HG03064 (cell line): ENCODE results near the gene LCK.

Source experiments
- ATAC-seq: cut with Tn5 transposase; IDR thresholded peaks from one replicate; pipeline ENCODE4 v1.9.1; 2021; ENCODE audit warnings: low read depth; ENCODE audit not compliant: unreplicated experiment

Gene LCK

DNA sequence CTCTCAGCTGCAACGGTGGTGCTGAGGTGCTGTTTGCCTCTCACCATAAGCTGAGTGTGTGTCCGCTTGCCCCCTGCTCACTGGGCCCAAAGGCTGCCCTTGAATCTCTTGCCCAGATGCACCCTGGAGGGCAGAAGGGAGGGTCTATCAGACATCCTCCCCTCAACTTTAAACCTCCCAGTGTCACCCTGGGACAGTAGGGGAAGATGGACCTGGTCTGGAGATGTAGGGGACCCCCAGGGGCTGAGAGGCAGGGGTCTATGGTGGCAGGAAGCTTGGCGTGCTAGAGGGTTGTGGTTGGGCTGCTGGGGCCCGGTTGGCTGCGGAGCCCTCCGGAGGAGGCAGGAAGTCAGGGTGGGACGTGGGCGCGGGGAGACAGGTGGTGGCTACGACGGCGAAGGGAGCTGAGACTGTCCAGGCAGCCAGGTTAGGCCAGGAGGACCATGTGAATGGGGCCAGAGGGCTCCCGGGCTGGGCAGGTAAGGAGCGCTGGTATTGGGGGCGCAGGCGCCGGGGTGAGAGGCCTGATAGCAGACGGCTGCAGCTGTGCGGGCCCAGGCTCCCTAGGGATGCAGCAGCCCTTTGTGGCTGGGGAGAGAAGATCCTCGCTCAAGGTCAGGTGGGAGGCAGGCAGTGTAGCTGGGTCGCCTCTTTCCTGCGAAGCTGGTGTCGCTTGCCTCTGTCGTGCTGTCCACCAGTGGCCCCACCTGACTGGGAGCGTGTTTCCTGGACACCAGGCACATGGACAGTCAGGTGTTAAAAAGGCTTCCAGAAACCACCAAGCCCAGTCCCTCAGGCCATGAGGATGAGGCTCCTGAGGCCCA lies at the start of gene LCK:
LCK (plus strand) TSS at position 373 of the 824 bp plus-strand sequence. CDS start 23,065 bp downstream, outside the sequence.
- no peak for ATAC-seq

DNA sequence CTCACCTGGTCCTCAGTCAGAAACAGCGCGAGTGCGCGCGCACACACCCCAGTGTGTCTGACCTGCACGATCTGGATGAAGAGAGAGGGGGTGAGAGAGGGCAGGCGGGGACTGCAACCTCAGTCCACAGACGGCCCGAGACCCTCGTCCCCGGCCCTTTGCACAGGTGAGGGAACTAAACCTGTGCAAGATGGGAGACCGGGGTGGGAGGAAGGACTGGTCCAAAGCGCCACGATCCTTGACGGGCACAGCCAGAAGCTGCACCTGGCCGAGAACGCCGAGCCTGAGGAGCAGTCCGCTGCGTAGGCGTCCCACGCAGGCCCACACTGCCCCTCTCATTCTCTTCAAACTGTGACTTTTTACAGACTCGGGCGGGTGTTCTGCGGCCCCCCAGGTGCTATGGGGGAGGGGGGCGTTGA lies 46.1 kb upstream of the LCK start:
- no peak for ATAC-seq

DNA sequence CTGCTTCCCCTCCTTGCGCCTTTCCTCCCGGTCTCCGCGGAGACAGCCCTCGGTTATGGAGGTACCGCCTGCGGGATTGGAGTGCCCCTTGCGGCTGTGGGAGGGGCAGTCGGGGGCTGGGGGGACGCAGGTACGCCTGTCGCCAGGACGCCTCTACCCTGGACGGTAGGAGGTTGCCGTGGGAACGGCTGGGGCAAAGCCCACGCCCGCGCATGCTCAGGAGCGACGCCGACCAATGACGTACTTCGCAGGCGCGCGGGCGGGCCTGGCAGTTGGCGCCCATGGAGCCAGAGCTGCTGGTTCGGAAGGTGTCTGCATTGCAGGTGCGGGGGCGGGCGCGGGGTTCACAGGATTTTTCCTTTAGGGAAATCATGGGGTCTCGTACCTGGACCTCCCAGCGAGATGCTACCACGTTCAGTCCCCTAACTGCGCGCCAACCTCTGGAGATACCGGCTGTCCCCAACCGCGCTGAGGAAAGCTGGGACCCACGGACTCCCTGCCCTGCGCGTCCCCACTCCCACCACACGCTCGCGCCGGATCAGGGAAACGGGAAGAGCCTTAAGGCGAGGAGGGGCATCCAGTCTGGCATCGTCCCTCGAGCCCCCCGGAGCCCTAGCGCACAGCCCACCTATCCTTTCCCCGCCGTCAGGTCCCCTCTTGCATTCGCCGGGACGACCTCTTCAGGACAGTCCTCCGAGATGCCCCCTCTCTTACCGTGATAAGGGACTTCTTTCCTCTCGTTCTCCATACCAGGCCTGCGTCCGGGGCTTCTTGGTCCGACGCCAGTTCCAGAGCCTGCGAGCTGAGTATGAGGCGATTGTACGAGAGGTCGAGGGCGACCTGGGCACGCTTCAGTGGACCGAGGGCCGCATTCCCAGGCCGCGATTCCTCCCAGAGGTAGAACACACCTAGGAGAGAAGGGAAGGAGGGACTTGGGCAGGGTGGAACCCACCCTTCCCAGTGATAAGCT lies 45.4 kb upstream of the LCK start, which contains the start of gene IQCC:
IQCC (plus strand) TSS at position 271 of the 970 bp plus-strand sequence; CDS start at position 282, 11 bp downstream.
- no peak for ATAC-seq

DNA sequence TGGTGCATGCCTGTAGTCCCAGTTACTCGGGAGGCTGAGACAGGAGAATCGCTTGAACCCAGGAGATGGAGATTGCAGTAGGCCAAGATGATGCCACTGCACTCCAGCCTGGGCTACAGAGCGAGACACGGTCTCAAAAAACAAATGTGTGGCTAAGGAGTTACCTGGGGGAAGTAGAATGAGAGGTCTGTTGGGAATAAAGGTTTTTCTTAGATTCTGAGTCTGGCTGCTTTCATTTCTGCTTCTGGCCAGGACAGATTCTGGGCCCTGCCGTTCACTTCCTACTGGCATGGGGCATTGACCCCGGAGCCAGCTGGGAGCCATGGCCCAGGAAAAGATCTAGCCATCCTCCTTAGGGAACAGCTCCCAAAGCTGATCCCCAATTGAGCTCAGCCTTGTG lies 42.6 kb upstream of the LCK start:
- no peak for ATAC-seq

DNA sequence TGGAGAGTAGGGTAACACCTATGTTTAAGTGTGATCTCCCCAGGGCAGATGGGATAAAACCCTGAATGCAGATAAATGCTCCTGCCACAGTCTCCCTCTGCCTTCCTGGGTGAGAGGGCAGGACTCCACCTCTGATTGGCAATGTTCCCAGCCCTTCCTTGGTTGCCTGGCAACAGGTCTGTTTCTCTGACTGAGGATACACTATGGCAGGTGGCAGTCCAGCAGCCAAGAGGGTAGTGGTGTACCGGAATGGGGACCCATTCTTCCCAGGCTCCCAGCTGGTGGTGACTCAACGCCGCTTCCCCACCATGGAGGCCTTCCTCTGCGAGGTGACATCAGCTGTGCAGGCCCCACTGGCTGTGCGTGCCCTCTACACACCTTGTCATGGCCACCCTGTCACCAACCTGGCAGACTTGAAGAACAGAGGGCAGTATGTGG lies 42.2 kb upstream of the LCK start, which contains the start of gene DCDC2B:
DCDC2B (plus strand) TSS at position 199 of the 438 bp plus-strand sequence; CDS start at position 204, 5 bp downstream.
- ATAC-seq: no peak

DNA sequence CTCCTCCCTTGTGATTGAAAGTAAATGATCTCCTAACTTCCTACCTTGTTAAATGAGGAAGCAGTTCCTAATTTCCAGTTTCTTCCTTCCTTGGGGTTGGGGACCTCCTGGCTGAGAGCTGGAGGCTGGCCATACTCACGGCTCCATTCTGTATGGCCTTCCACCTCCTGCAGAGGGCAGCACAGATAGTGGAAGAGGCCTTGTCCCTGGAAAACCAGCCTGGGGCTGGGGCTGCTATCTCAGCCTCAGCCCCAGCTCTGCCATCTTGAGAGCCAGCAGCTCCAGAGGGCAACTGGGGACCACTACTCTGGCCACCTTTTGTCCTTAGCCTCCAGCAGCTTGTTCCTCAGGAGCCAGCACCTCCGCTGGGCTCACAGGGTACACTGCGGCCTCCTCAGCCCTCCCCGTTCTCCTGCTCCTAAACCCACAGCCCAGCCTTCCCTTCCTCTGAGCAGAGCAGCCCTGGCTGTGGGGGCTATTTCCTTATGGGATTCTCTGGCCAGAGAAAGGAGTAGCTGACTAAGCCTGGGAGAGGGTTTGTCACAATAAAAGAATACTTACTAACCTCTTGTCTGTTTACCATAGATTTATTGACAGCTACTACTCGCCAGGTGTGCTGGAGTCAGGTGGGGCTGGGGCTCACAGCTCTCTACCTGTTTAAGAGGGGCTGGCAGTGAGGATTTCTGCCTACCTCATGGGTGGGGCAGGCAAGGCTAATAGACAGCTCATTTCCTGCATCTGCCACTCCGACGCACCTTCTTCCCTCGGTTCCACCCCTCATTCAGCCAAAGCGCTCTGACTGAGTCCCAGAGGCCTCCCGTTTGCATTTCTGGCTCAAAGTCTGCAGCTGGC lies 35.2 kb upstream of the LCK start:
- ATAC-seq: no peak

DNA sequence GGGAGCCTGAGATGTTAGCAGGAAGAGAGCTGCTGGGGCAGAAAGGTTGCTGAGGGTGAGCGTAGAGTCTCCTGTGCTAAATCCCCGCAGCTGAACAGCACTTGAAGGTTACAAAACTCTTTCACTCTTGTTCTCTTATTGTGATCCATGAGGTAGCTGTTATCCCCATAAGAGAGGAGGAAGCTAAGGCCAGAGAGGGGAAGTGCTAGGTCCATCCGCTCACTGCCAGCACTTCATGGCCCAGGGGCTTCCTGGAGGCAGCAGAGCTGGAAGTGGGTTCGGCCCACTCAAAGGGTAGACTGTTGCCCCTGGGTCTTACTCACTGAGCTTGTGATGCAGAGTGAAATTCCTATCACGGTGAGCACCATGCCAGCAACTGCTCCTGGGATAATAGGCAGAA lies 34.5 kb upstream of the LCK start:
- ATAC-seq: no peak

DNA sequence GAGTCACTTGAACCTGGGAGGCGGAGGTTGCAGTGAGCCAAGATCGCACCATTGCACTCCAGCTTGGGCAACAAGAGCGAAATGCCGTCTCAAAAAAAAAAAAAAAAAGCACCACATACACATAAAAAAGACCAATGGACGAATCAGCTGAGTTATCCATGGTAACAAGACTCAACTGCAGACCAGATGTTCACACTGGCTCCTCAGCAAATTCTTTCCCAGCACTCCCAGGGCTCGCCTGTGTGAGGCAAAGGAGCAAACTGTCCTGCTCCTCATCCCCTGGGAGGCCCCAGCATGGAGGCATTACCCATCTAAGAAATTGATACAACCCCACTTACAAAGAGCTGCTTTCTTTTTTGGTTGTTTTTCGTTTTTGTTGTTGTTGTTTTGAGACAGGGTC lies 32.0 kb upstream of the LCK start:
- ATAC-seq: no peak

DNA sequence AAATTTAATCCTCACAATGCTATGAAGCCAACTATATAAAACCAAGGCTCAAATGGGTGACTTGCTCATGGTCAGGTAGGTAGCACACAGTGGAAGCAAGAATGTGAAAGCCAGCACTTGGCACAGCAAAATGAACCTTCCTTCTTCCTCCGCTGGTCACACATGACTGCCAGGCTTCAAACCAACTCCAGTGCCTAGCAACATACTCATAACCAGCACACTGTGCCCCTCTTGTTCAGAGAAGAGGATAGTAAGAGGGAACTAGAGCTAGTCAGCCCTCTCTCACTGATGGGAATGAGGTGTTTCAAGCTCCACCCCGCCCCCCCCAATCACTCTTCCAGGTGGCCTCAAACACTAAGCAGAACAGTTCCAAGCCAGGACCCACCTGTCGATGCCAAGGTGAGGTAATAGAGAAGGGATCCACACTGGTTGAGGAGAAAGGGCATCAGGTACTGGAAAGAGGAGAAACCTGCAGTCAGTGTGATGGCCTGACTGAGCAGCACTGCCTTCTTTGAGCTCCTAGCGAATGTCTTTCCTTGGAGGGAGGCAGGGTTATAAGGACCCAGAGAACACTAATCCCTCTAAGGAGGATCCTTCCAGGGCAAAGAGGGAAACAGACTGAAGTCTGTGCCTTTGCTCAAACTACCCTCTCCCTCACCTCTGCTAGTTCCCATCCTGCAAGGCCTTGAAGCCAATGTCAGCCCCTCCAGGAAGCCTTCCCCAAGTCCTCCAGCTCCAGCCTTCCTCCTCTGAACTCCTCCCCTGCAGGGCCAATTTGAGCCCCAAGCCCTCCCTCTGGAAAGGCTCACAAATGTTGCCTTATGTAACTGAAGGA lies 30.1 kb upstream of the LCK start:
- ATAC-seq: no peak

DNA sequence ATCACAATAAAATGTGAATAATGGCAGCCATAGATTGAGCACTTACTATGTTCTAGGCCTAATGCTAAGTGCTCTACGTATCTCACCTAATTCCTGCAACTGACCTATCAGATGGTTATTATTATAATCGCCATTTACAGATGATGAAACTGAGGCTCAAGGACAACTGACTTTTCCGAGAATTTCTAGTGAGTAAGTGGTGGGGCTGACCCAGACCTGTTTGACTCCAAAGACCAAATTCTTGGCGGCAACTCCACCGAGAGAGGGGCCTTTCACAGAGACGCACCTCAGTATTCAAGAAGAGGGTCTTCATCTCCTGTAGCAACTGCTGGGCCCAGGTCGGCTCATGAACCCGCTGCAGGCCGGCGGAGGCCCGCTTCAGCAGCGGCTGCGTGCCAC lies 29.5 kb upstream of the LCK start:
- no peak for ATAC-seq

DNA sequence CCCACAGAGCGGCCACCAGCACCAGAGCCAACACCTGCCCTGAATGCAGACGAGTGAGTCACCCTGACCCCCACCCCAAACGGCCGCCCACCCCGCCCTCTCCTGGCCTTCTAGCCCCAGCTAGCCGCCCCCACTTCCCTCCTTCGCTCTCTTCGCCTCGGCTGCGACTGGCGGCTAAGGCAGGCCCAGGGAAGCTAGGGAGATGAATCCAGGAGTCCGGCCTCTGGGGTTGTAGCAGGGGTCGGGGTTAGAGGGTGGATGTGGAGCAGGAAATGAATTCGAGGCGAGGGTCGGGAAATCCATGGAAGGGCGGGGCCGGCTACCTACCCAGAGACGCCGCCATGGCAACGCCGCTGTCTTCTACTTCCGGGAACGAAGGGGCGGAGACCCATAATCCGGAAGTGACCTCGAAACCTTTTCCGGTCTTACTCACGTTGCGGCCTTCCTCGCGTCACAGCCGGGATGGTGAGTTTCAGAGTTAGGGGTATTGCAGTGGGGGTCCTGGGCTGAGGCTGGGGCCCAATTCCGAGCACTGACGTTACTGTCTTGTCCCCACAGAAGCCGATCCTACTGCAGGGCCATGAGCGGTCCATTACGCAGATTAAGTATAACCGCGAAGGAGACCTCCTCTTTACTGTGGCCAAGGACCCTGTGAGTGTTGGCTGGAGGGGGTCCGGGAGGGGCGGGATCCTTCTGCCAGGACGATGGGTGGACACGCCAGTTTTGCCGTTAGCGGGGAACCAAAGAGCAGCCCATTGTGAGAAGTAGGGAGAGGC lies 28.9 kb upstream of the LCK start, which contains the start of the genes EIF3I and TMEM234:
EIF3I (plus strand) TSS at position 428 of the 776 bp plus-strand sequence; CDS start at position 463, 35 bp downstream.
TMEM234 (minus strand) TSS at position 374 of the 776 bp plus-strand sequence; CDS start at position 343, 31 bp downstream.
- ATAC-seq: peak; percentile 79

DNA sequence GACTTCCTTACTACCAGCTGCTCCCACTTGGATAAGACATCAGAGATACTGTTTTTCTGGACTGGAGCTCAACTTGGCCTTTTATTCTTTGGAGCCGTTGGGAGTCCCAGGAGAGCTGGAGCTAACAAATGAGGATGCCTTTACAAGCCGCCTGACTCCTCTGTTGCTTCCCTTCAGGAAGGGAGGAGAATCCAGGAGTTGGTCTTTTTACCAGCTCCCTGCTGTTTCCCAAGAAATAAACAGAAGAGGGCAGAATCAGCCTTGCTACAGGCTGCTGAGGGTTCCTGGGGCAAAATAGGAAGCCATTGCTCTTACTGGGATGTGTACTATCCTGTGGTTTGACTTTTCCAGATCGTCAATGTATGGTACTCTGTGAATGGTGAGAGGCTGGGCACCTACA lies 27.4 kb upstream of the LCK start:
- no peak for ATAC-seq

DNA sequence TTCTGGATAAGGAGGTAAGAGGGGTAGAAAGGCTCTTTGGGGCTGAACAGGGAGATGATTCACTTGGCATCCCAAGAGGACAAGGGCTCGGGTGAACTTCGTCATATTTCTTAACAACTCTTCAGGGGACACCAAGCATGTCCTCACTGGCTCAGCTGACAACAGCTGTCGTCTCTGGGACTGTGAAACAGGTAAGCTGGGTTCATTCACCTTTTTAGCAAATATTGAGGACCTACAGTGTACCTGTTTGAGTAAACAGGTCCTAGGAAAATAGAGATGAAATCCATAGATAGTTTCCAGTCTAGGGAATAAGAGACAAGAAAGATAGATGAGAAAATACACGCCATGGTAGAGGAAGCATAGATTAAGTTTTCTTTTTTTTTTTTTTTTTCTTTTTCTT lies 26.8 kb upstream of the LCK start:
- no peak for ATAC-seq

DNA sequence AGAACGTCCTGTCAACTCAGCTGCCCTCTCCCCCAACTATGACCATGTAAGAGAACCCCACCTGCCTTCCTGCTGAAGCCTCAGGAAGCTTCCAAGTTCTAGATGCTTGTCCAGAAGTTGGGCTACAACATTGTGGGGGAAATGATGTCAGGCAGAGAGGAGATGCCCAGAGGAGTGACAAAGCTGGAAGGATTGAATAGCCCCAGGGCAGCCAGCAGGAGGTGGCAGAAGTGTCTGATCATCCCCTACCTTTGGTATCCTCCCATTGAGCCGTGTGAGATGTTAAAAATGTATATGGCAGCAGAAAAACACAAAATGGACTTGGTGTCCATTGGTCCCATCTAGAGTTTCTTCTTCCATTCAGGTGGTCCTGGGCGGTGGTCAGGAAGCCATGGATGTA lies 22.3 kb upstream of the LCK start:
- ATAC-seq: no peak

DNA sequence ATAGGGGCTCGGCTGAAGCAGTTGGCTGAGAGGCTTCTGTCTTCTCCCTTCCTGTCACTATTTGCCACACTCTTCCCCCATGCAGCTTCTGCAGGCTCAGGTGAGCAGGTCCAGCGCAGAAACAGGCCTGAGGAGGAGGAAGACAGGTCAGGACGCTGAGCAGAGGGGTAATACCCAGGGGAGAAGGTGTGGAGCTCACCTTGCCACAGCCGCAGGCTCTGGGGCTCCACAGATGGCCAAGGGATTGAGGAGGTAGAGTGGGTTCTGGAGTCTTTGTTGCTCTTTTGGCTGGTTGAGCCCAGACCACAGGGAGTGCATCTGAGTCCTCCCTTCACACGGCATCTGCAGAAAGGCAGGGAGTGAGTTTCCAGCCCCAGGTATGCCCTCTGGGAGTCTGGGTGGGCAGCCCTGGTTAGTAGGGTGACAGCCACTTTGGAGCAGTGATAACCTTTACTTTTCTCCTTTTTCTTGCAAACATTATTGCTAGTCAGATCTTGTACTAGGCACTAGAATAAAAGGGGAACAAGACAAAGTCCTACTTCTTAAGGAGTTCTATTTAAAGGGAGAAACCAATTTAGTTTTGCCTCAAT lies 19.1 kb upstream of the LCK start:
- ATAC-seq: no peak

DNA sequence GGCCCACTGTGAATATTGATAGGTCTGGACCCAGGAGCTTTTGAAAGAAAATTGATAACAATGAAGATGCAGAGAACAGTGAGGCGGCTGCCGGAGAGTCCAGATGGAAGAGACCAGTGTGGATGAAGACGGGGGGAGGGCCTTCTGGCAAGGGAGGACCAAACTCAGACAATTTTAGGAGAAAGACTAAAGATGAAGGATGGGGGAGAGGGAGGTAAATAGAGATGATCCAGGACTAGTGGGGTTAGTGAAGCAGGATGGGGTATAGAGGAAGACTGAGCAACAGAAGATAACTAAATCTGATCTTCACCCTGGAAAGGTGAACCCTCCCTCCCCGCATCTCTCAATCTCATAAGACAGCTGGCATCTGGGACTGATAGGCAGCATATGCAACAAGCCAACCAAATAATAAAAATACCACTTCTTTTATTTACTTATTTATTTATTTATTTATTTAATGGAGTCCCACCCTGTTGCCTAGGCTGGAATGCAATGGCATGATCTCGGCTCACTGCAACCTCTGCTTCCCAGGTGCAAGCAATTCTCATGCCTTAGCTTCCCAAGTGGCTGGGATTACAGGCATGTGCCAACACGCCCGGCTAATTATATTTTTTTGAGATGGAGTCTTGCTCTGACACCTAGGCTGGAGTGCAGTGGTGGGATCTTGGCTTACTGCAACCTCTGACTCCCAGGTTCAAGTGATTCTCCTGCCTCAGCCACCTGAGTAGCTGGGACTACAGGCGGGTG lies 18.3 kb upstream of the LCK start:
- ATAC-seq: no peak

DNA sequence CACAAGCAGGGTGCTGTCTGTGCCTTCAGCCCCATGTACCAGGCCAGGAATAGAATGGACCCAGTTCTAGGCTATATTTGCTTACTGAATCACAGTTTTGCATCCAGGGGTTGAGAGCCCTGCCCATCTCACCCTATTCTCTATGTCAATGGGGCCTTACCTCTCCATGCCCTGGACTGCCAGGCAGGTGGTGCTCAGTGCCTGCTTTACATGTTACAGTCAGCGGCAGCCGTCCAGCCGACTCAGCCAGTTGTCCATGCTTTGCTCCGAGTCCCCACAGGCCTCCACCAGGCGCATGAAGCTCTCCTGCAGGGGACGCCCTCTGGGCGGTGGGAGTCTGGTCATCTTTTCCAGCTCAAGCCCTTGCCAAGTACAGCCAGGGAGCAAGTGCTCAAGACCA lies 16.3 kb upstream of the LCK start:
- no peak for ATAC-seq
